ENCODE results near the gene CAPN14.

The CAPN14 gene

GRCh38 chr2:31223749-31224148 lies 6.4 kb upstream of the CAPN14 start:
- DNase-seq: no peak

- DNase-seq: no peak
Observed at GRCh38 chr2:31223026-31223425, 5.7 kb upstream of the CAPN14 start.

GRCh38 chr2:31222071-31222470 lies 4.8 kb upstream of the CAPN14 start:
- no peak for DNase-seq

- DNase-seq: no peak
Observed at GRCh38 chr2:31221544-31221943, 4.2 kb upstream of the CAPN14 start.

GRCh38 chr2:31219131-31219969 lies 2.0 kb upstream of the CAPN14 start:
- no peak for DNase-seq

- no peak for DNase-seq
Observed at GRCh38 chr2:31216734-31217133, 581 bp downstream of the CAPN14 start.

- DNase-seq: no peak
Observed at GRCh38 chr2:31214444-31214915, 2.8 kb downstream of the CAPN14 start.

GRCh38 chr2:31213601-31214443 lies 3.5 kb downstream of the CAPN14 start:
- DNase-seq: no peak

GRCh38 chr2:31212659-31213600 lies 4.4 kb downstream of the CAPN14 start:
- no peak for DNase-seq

GRCh38 chr2:31208240-31208639 lies 9.1 kb downstream of the CAPN14 start:
- DNase-seq: no peak

GRCh38 chr2:31207790-31208189 lies 9.5 kb downstream of the CAPN14 start:
- DNase-seq: no peak

GRCh38 chr2:31205613-31206012 lies 11.7 kb downstream of the CAPN14 start:
- no peak for DNase-seq

GRCh38 chr2:31205186-31205585 lies 12.1 kb downstream of the CAPN14 start:
- no peak for DNase-seq

GRCh38 chr2:31204783-31205182 lies 12.5 kb downstream of the CAPN14 start:
- DNase-seq: no peak

- no peak for DNase-seq
Observed at GRCh38 chr2:31203916-31204315, 13.4 kb downstream of the CAPN14 start.

- DNase-seq: no peak
Observed at GRCh38 chr2:31202833-31203232, 14.5 kb downstream of the CAPN14 start.

- DNase-seq: no peak
Observed at GRCh38 chr2:31202041-31202440, 15.3 kb downstream of the CAPN14 start.

GRCh38 chr2:31200972-31201371 lies 16.3 kb downstream of the CAPN14 start:
- DNase-seq: no peak

- no peak for DNase-seq
Observed at GRCh38 chr2:31199206-31199605, 18.1 kb downstream of the CAPN14 start.

- no peak for DNase-seq
Observed at GRCh38 chr2:31197669-31198068, 19.6 kb downstream of the CAPN14 start.

GRCh38 chr2:31197166-31197565 lies 20.1 kb downstream of the CAPN14 start:
- DNase-seq: no peak

- no peak for DNase-seq
Observed at GRCh38 chr2:31196622-31197021, 20.7 kb downstream of the CAPN14 start.

- DNase-seq: no peak
Observed at GRCh38 chr2:31193806-31194205, 23.5 kb downstream of the CAPN14 start.

All from NCI-H2029 treated with DMSO at 0.1 percent for 48 hours (cell line).